GM23338 (cell line): Measurements from ENCODE around the gene AGPAT4. TPM values are rescaled to one million over a fixed set of nuclear protein-coding genes. Genes with fewer than 3 reads are reported as not detected.

Experiments used
- ATAC-seq: fragments of 200-7000 bp; cut with Tn5 transposase; 3 replicates; pipeline ENCODE4 v1.9.1; 2020
- DNase-seq: peaks from one replicate; pipeline ENCODE4 v3.0.0-alpha.2; 2015; ENCODE audit warnings: low spot score
- H2AFZ ChIP-seq: fragments of 200-600 bp; sonication (generic); 2 replicates; pipeline ENCODE4 v1.8.0; 2016; ENCODE audit warnings: antibody characterized with exemption, mild to moderate bottlenecking, moderate library complexity
- H3F3A ChIP-seq: fragments of 200-600 bp; sonication (generic); replicated peaks from 2 replicates; pipeline ENCODE4 v1.8.0; 2017; ENCODE audit warnings: antibody characterized with exemption, mixed run types, low read depth
- H3K27ac ChIP-seq: fragments of 200-600 bp; sonication (generic); 2 replicates; pipeline ENCODE4 v1.6.1; 2016; ENCODE audit warnings: low read depth
- H3K27me3 ChIP-seq: fragments of 200-600 bp; sonication (generic); 2 replicates; pipeline ENCODE4 v1.8.0; 2016; ENCODE audit warnings: mild to moderate bottlenecking, mixed run types, moderate library complexity; ENCODE audit not compliant: insufficient read depth
- H3K36me3 ChIP-seq: fragments of 200-600 bp; sonication (generic); 2 replicates; pipeline ENCODE4 v1.8.0; 2016; ENCODE audit warnings: mild to moderate bottlenecking; ENCODE audit not compliant: insufficient read depth
- H3K4me1 ChIP-seq: fragments of 200-600 bp; sonication (generic); 2 replicates; pipeline ENCODE4 v1.8.0; 2016; ENCODE audit warnings: mild to moderate bottlenecking, moderate library complexity; ENCODE audit not compliant: insufficient read depth
- H3K4me2 ChIP-seq: fragments of 200-600 bp; sonication (generic); 2 replicates; pipeline ENCODE4 v1.7.1; 2017; ENCODE audit warnings: mixed run types
- H3K4me3 ChIP-seq: fragments of 200-600 bp; sonication (generic); 2 replicates; pipeline ENCODE4 v1.6.1; 2016; ENCODE audit warnings: mixed run types
- H3K79me2 ChIP-seq: fragments of 200-600 bp; sonication (generic); replicated peaks from 2 replicates; pipeline ENCODE4 v1.8.0; 2017; ENCODE audit warnings: mild to moderate bottlenecking; ENCODE audit not compliant: insufficient read depth
- H3K9me2 ChIP-seq: fragments of 200-600 bp; sonication (generic); 2 replicates; pipeline ENCODE4 v1.8.0; 2017; ENCODE audit not compliant: insufficient read depth
- H4K20me1 ChIP-seq: fragments of 200-600 bp; sonication (generic); replicated peaks from 2 replicates; pipeline ENCODE4 v1.8.0; 2017; ENCODE audit warnings: mild to moderate bottlenecking; ENCODE audit not compliant: insufficient read depth
- H3K27ac Mint-ChIP-seq: 2 replicates; pipeline ENCODE4 v1.8.0; 2020; ENCODE audit warnings: inconsistent platforms, mild to moderate bottlenecking, moderate library complexity, mixed read lengths
- H3K27me3 Mint-ChIP-seq: 3 replicates; pipeline ENCODE4 v1.8.0; 2022; ENCODE audit warnings: low read depth, mild to moderate bottlenecking, moderate library complexity, mixed read lengths, inconsistent platforms; ENCODE audit not compliant: insufficient read depth, poor library complexity
- H3K36me3 Mint-ChIP-seq: 3 replicates; pipeline ENCODE4 v1.8.0; 2021; ENCODE audit warnings: low read depth, mild to moderate bottlenecking, inconsistent platforms, moderate library complexity, mixed read lengths
- H3K4me1 Mint-ChIP-seq: 3 replicates; pipeline ENCODE4 v1.8.0; 2020; ENCODE audit warnings: mild to moderate bottlenecking, inconsistent platforms, mixed read lengths
- H3K4me3 Mint-ChIP-seq: 3 replicates; pipeline ENCODE4 v1.8.0; 2021; ENCODE audit warnings: moderate library complexity, mild to moderate bottlenecking, inconsistent platforms, mixed read lengths
- H3K9me3 Mint-ChIP-seq: 3 replicates; pipeline ENCODE4 v1.8.0; 2020; ENCODE audit warnings: moderate library complexity, mild to moderate bottlenecking, inconsistent platforms, mixed read lengths
- EZH2 ChIP-seq: fragments of 200-600 bp; sonication (generic); IDR thresholded peaks from one replicate; pipeline ENCODE4 v1.8.0; 2017; ENCODE audit warnings: antibody characterized with exemption, mild to moderate bottlenecking, low read depth; ENCODE audit not compliant: unreplicated experiment
- JUNB ChIP-seq: IDR thresholded peaks from one replicate; pipeline ENCODE4 v1.6.1; 2016; ENCODE audit warnings: antibody characterized with exemption; ENCODE audit not compliant: unreplicated experiment
- STAT1 ChIP-seq: IDR thresholded peaks from one replicate; pipeline ENCODE4 v1.6.1; 2016; ENCODE audit warnings: antibody characterized with exemption; ENCODE audit not compliant: unreplicated experiment
- ZNF114 ChIP-seq: fragments of 250-450 bp; sonication (Bioruptor Pico); IDR thresholded peaks from 2 replicates; pipeline ENCODE4 v1.5.0; 2020; ENCODE audit warnings: mild to moderate bottlenecking, moderate library complexity
- ZNF331 ChIP-seq: fragments of 250-450 bp; sonication (Bioruptor Pico); IDR thresholded peaks from 2 replicates; pipeline ENCODE4 v1.5.0; 2020; ENCODE audit warnings: low read depth, mild to moderate bottlenecking, moderate library complexity
- polyA plus RNA-seq: library from polyadenylated mRNA; unstranded; fragments of >200 nt; fragmentation: Nextera tagmentation; extraction: Ambion mirVana; gene quantifications from 2 replicates; pipeline ENCODE4 v1.2.1, GENCODE V29; 2016
- total RNA-seq: library from RNA; depleted of rRNA; stranded (reverse); fragments of >200 nt; shearing (Covaris generic); gene quantifications from 2 replicates; pipeline ENCODE4 v1.2.3, GENCODE V29; 2014
- TF ChIP-seq, protein P1 (sequence below): IDR thresholded peaks from one replicate; pipeline ENCODE4 v1.6.1; 2018; ENCODE audit warnings: antibody characterized with exemption; ENCODE audit not compliant: unreplicated experiment
- TF ChIP-seq, protein P2 (sequence below): IDR thresholded peaks from 2 replicates; pipeline ENCODE4 v1.6.1; 2016; ENCODE audit warnings: antibody characterized with exemption
- TF ChIP-seq, protein P3 (sequence below): fragments of 250-450 bp; sonication (Bioruptor Pico); IDR thresholded peaks from 2 replicates; pipeline ENCODE4 v1.5.0; 2020; ENCODE audit warnings: mild to moderate bottlenecking, moderate library complexity

AGPAT4 gene
- total and polyA plus RNA-seq, 2 experiments from 2014 or later: 8.9 to 19.3 TPM

DNA sequence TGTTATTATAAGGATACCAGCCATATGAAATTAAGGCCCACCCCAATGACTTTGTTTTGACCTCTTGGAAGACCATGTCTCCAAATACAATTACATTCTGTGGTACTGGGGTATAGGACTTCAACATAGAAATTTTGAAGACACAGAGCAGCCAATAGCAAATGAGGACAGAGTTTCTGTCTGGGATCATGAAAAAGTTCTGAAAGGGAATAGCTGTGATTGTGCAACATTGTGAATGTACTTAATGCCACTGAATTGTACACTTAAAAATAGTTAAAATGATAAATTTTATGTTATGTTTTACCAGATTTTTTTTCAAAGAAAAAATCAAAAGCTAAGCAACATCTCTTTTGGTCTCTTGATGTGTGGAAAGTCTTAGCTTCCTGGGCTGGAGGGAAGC lies 27.0 kb upstream of the AGPAT4 start:
- Histone ChIP-seq H3K79me2 (no peaks in the 10 kb centered on the region), H3K27ac (no peak overlapping the region), H2AFZ (no peak overlapping the region), H3F3A (no peaks in the 10 kb centered on the region), H3K4me1 (peaks cover 11% of the 10 kb centered on the region), H3K9me2 (0 out of 2 replicates have a peak, but pooled peaks cover 9% of the 10 kb centered on the region), H3K27me3 (no peaks in the 10 kb centered on the region), H3K4me3 (no peak overlapping the region), H3K36me3 (peaks cover 18% of the 10 kb centered on the region; the same call in 1 of the 2 replicates), H3K4me2 (no peak overlapping the region), H4K20me1 (no peaks in the 10 kb centered on the region)
- DNase-seq (no peak), ATAC-seq (no peak)
- Mint-ChIP-seq H3K4me1 (peaks cover 14% of the 10 kb centered on the region), H3K9me3 (peaks cover 33% of the 10 kb centered on the region), H3K27me3 (peaks cover 12% of the 10 kb centered on the region), H3K4me3 (no peak overlapping the region), H3K27ac (no peak overlapping the region), H3K36me3 (peaks cover 31% of the 10 kb centered on the region)
- TF ChIP-seq, protein P1, sequence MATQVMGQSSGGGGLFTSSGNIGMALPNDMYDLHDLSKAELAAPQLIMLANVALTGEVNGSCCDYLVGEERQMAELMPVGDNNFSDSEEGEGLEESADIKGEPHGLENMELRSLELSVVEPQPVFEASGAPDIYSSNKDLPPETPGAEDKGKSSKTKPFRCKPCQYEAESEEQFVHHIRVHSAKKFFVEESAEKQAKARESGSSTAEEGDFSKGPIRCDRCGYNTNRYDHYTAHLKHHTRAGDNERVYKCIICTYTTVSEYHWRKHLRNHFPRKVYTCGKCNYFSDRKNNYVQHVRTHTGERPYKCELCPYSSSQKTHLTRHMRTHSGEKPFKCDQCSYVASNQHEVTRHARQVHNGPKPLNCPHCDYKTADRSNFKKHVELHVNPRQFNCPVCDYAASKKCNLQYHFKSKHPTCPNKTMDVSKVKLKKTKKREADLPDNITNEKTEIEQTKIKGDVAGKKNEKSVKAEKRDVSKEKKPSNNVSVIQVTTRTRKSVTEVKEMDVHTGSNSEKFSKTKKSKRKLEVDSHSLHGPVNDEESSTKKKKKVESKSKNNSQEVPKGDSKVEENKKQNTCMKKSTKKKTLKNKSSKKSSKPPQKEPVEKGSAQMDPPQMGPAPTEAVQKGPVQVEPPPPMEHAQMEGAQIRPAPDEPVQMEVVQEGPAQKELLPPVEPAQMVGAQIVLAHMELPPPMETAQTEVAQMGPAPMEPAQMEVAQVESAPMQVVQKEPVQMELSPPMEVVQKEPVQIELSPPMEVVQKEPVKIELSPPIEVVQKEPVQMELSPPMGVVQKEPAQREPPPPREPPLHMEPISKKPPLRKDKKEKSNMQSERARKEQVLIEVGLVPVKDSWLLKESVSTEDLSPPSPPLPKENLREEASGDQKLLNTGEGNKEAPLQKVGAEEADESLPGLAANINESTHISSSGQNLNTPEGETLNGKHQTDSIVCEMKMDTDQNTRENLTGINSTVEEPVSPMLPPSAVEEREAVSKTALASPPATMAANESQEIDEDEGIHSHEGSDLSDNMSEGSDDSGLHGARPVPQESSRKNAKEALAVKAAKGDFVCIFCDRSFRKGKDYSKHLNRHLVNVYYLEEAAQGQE: no peak
- no peak for TF ChIP-seq JUNB
- no peak for TF ChIP-seq ZNF114
- no peak for TF ChIP-seq EZH2
- TF ChIP-seq, protein P2, sequence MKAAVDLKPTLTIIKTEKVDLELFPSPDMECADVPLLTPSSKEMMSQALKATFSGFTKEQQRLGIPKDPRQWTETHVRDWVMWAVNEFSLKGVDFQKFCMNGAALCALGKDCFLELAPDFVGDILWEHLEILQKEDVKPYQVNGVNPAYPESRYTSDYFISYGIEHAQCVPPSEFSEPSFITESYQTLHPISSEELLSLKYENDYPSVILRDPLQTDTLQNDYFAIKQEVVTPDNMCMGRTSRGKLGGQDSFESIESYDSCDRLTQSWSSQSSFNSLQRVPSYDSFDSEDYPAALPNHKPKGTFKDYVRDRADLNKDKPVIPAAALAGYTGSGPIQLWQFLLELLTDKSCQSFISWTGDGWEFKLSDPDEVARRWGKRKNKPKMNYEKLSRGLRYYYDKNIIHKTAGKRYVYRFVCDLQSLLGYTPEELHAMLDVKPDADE: no peak
- TF ChIP-seq STAT1: no peak
- TF ChIP-seq, protein P3, sequence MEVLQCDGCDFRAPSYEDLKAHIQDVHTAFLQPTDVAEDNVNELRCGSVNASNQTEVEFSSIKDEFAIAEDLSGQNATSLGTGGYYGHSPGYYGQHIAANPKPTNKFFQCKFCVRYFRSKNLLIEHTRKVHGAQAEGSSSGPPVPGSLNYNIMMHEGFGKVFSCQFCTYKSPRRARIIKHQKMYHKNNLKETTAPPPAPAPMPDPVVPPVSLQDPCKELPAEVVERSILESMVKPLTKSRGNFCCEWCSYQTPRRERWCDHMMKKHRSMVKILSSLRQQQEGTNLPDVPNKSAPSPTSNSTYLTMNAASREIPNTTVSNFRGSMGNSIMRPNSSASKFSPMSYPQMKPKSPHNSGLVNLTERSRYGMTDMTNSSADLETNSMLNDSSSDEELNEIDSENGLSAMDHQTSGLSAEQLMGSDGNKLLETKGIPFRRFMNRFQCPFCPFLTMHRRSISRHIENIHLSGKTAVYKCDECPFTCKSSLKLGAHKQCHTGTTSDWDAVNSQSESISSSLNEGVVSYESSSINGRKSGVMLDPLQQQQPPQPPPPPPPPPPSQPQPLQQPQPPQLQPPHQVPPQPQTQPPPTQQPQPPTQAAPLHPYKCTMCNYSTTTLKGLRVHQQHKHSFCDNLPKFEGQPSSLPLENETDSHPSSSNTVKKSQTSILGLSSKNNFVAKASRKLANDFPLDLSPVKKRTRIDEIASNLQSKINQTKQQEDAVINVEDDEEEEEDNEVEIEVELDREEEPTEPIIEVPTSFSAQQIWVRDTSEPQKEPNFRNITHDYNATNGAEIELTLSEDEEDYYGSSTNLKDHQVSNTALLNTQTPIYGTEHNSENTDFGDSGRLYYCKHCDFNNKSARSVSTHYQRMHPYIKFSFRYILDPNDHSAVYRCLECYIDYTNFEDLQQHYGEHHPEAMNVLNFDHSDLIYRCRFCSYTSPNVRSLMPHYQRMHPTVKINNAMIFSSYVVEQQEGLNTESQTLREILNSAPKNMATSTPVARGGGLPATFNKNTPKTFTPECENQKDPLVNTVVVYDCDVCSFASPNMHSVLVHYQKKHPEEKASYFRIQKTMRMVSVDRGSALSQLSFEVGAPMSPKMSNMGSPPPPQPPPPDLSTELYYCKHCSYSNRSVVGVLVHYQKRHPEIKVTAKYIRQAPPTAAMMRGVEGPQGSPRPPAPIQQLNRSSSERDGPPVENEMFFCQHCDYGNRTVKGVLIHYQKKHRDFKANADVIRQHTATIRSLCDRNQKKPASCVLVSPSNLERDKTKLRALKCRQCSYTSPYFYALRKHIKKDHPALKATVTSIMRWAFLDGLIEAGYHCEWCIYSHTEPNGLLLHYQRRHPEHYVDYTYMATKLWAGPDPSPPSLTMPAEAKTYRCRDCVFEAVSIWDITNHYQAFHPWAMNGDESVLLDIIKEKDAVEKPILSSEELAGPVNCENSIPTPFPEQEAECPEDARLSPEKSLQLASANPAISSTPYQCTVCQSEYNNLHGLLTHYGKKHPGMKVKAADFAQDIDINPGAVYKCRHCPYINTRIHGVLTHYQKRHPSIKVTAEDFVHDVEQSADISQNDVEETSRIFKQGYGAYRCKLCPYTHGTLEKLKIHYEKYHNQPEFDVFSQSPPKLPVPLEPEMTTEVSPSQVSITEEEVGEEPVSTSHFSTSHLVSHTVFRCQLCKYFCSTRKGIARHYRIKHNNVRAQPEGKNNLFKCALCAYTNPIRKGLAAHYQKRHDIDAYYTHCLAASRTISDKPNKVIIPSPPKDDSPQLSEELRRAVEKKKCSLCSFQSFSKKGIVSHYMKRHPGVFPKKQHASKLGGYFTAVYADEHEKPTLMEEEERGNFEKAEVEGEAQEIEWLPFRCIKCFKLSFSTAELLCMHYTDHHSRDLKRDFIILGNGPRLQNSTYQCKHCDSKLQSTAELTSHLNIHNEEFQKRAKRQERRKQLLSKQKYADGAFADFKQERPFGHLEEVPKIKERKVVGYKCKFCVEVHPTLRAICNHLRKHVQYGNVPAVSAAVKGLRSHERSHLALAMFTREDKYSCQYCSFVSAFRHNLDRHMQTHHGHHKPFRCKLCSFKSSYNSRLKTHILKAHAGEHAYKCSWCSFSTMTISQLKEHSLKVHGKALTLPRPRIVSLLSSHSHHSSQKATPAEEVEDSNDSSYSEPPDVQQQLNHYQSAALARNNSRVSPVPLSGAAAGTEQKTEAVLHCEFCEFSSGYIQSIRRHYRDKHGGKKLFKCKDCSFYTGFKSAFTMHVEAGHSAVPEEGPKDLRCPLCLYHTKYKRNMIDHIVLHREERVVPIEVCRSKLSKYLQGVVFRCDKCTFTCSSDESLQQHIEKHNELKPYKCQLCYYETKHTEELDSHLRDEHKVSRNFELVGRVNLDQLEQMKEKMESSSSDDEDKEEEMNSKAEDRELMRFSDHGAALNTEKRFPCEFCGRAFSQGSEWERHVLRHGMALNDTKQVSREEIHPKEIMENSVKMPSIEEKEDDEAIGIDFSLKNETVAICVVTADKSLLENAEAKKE: no peak
- TF ChIP-seq ZNF331 (CRISPR knock-in tag): no peak
